B cell (primary cell): Measurements from ENCODE around the gene ABCA4. TPM values are rescaled to one million over a fixed set of nuclear protein-coding genes. Genes with fewer than 3 reads are reported as not detected.

Experiments
- ATAC-seq: fragments of 200-7000 bp; cut with Tn5 transposase; one replicate; pipeline ENCODE4 v1.10.0; 2021; ENCODE audit warnings: low read depth, mild to moderate bottlenecking, moderate number of reproducible peaks, moderate library complexity
- CTCF ChIA-PET: fragments of 350-600 bp; sonication (Branson Sonifier 250); formaldehyde crosslinking; loops from one replicate; lab custom pipeline; 2021; ENCODE audit warnings: antibody characterized with exemption, inconsistent platforms; lab: Charles Lee
- POLR2A ChIA-PET: fragments of 350-600 bp; sonication (Branson Sonifier 250); formaldehyde crosslinking; loops from one replicate; lab custom pipeline; 2021; ENCODE audit warnings: antibody characterized with exemption; lab: Charles Lee
- DNase-seq: peaks from one replicate; pipeline ENCODE4 v3.0.0; 2013
- H2AFZ ChIP-seq: 2 replicates; pipeline ENCODE4 v1.6.1; 2012; ENCODE audit warnings: mild to moderate bottlenecking, low read depth, low read length; ENCODE audit not compliant: insufficient read depth, poor library complexity, severe bottlenecking
- H3K27ac ChIP-seq, 2 donors: 1 replicate in 1 of 2; 2 replicates in 1 of 2; pipeline ENCODE4 v1.5.1; 2012 to 2013; ENCODE audit warnings: low read length in 2 of 2, mild to moderate bottlenecking in 2 of 2, moderate library complexity in 1 of 2
- H3K27me3 ChIP-seq, 4 experiments: fragments of 200-600 bp in 1 of 4; sonication (generic) in 1 of 4; replicated peaks in 1 of 4; 1 replicate in 2 of 4; 2 replicates in 2 of 4; pipeline versions ENCODE4 v1.6.1 to v1.7.0; 2013 to 2016; ENCODE audit warnings: low read length in 3 of 4, mild to moderate bottlenecking in 2 of 4, mixed read lengths in 1 of 4, moderate library complexity in 1 of 4; ENCODE audit not compliant: insufficient read depth in 4 of 4, control insufficient read depth in 3 of 4; ENCODE audit errors: control extremely low read depth in 1 of 4
- H3K36me3 ChIP-seq, 2 experiments: replicated peaks in 1 of 2; 1 replicate in 1 of 2; 2 replicates in 1 of 2; pipeline versions ENCODE4 v1.6.1 to v1.7.1; 2013; ENCODE audit warnings: low read length in 1 of 2; ENCODE audit not compliant: insufficient read depth in 2 of 2, control insufficient read depth in 1 of 2; ENCODE audit errors: control extremely low read depth in 1 of 2, extremely low read depth in 1 of 2
- H3K4me1 ChIP-seq, 2 donors: fragments of 200-600 bp in 1 of 2; sonication (generic) in 1 of 2; 1 replicate in 1 of 2; 2 replicates in 1 of 2; pipeline versions ENCODE4 v1.5.1 to v1.6.1; 2013 to 2017; ENCODE audit warnings: low read length in 2 of 2; ENCODE audit not compliant: control insufficient read depth in 2 of 2, insufficient read depth in 2 of 2
- H3K4me2 ChIP-seq: replicated peaks from 2 replicates; pipeline ENCODE3; 2012; ENCODE audit warnings: mild to moderate bottlenecking, low read depth, low read length; ENCODE audit not compliant: poor library complexity, severe bottlenecking
- H3K4me3 ChIP-seq, 5 experiments: fragments of 200-600 bp in 1 of 5; sonication (generic) in 1 of 5; 1 replicate in 3 of 5; 2 replicates in 2 of 5; pipeline versions ENCODE4 v1.5.1 to v1.7.0; 2011 to 2016; ENCODE audit warnings: low read length in 4 of 5, mild to moderate bottlenecking in 4 of 5, low read depth in 2 of 5, control low read depth in 1 of 5, moderate library complexity in 1 of 5; ENCODE audit not compliant: insufficient read depth in 1 of 5; ENCODE audit errors: control extremely low read depth in 1 of 5, extremely low read depth in 1 of 5
- H3K79me2 ChIP-seq: fragments of 200-600 bp; sonication (generic); one replicate; pipeline ENCODE4 v1.6.0; 2016; ENCODE audit warnings: low read length; ENCODE audit not compliant: control insufficient read depth, insufficient read depth
- H3K9ac ChIP-seq: fragments of 200-600 bp; sonication (generic); 2 replicates; pipeline ENCODE4 v1.6.1; 2017; ENCODE audit warnings: mild to moderate bottlenecking, low read length, moderate library complexity
- H3K9me3 ChIP-seq, 3 donors: one replicate each; pipeline versions ENCODE4 v1.6.1 to v1.7.1; 2013; ENCODE audit warnings: low read length in 2 of 3; ENCODE audit not compliant: control insufficient read depth in 2 of 3, insufficient read depth in 1 of 3; ENCODE audit errors: control extremely low read depth in 1 of 3
- H4K20me1 ChIP-seq: 2 replicates; pipeline ENCODE4 v1.6.0; 2012; ENCODE audit warnings: mild to moderate bottlenecking, low read length; ENCODE audit not compliant: insufficient read depth, control insufficient read depth, poor library complexity, severe bottlenecking
- H3K27ac Mint-ChIP-seq: one replicate; pipeline ENCODE4 v1.8.0; 2021; ENCODE audit warnings: mixed read lengths
- H3K27me3 Mint-ChIP-seq: one replicate; pipeline ENCODE4 v1.8.0; 2021; ENCODE audit warnings: mixed read lengths
- H3K4me1 Mint-ChIP-seq: one replicate; pipeline ENCODE4 v1.8.0; 2021; ENCODE audit warnings: mixed read lengths
- H3K4me3 Mint-ChIP-seq: one replicate; pipeline ENCODE4 v1.8.0; 2021; ENCODE audit warnings: mixed read lengths
- H3K9me3 Mint-ChIP-seq: one replicate; pipeline ENCODE4 v1.8.0; 2022; ENCODE audit warnings: mixed read lengths; ENCODE audit not compliant: insufficient read depth
- EZH2 ChIP-seq: IDR thresholded peaks from 2 replicates; pipeline ENCODE4 v1.6.1; 2012; ENCODE audit warnings: borderline replicate concordance, low read depth, mild to moderate bottlenecking, moderate library complexity, low read length; ENCODE audit not compliant: insufficient read depth, poor library complexity, severe bottlenecking
- WGBS: methylation state at CpG from one replicate; pipeline ENCODE4 v1.1.5; 2013; ENCODE audit warnings: missing lambda C conversion rate; ENCODE audit not compliant: insufficient coverage; 5-methylcytosine and 5-hydroxymethylcytosine counted together
- intact Hi-C: fragments of 100-400 bp; cut with micrococcal nuclease; formaldehyde crosslinking; loops from one replicate; pipeline ENCODE4 v1.10.0; 2022
- polyA plus RNA-seq: library from polyadenylated mRNA; depleted of rRNA; stranded (reverse); fragments of >200 nt; gene quantifications from 2 replicates; pipeline ENCODE4 v1.2.3, GENCODE V29; 2012
- total RNA-seq, 2 donors: library from RNA; stranded (reverse); fragments of 120-200 nt in 1 of 2; gene quantifications; 1 replicate in 1 of 2; 2 replicates in 1 of 2; pipeline versions ENCODE4 v1.2.3 to v1.2.4, GENCODE V29; 2013 to 2022
- TF ChIP-seq, protein P1 (sequence below): fragments of 200-600 bp; IDR thresholded peaks from one replicate; pipeline ENCODE4 v1.8.0; 2022; ENCODE audit warnings: antibody characterized with exemption, mild to moderate bottlenecking

ABCA4 gene
- total and polyA plus RNA-seq, 2 donors (not counting 1 experiment from before 2014, with no cell fraction given): not detected

DNA sequence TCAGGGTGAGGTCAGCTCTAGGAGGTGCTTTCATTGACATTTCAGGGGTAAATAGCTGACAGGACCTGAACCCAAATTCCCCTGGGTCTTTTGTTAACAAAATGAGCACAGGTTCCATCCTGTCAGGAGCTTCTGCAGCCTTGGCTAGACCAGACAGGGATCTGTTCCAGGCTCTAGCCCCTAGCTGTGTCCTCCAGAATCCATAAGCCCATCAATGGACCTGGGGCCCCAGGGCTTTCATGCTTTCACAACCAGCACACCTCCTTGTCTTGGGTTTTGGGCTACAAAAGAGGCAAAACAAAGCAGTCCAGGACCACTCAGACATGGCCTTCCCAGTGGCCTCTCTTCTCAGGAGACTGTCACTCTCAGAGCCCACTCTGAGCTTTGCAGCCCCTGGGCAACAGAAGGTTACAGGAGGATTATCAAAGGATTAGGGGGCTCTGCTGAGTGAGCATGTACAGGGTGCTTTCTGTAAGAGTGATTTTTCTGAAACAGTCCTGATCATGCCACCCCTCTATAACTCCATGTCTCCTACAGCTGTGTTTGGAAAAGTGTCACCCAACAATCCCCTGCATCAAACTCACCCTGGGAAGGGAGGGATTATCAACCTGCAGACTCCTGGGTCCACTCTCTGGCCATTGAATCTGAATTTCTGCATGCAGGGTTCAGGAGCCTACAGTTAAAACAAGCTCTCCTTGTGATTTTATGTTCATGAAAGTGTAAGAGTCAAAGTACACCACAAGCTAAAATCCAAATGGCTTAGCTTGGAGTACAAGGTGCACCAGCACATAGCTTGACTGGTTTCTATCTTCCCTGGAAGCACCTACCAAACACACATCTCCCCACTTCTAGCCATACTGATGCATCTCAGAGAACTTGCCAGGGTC lies 144.0 kb downstream of the ABCA4 start:
- no peak overlapping the region for H3K4me2 ChIP-seq
- H3K9ac ChIP-seq: no peak overlapping the region
- no peaks in the 10 kb centered on the region for H3K36me3 ChIP-seq
- H3K79me2 ChIP-seq: no peaks in the 10 kb centered on the region
- no peaks in the 10 kb centered on the region for H3K9me3 ChIP-seq
- H3K27ac ChIP-seq: no peak overlapping the region
- no peak overlapping the region for H2AFZ ChIP-seq
- ChIA-PET CTCF (no interaction called here), POLR2A (no interaction called here)
- no peaks in the 10 kb centered on the region for H3K27me3 ChIP-seq
- H4K20me1 ChIP-seq: no peaks in the 10 kb centered on the region
- TF ChIP-seq, protein P1, sequence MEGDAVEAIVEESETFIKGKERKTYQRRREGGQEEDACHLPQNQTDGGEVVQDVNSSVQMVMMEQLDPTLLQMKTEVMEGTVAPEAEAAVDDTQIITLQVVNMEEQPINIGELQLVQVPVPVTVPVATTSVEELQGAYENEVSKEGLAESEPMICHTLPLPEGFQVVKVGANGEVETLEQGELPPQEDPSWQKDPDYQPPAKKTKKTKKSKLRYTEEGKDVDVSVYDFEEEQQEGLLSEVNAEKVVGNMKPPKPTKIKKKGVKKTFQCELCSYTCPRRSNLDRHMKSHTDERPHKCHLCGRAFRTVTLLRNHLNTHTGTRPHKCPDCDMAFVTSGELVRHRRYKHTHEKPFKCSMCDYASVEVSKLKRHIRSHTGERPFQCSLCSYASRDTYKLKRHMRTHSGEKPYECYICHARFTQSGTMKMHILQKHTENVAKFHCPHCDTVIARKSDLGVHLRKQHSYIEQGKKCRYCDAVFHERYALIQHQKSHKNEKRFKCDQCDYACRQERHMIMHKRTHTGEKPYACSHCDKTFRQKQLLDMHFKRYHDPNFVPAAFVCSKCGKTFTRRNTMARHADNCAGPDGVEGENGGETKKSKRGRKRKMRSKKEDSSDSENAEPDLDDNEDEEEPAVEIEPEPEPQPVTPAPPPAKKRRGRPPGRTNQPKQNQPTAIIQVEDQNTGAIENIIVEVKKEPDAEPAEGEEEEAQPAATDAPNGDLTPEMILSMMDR: no peak
- TF ChIP-seq EZH2: no peak
- H3K4me1 ChIP-seq: no peaks in the 10 kb centered on the region
- H3K4me3 ChIP-seq: no peak overlapping the region
- intact Hi-C loops: no loop called here
- ATAC-seq: no peak
- H3K4me3 Mint-ChIP-seq: no peak overlapping the region
- DNase-seq: no peak
- H3K4me1 Mint-ChIP-seq: no peaks in the 10 kb centered on the region
- peaks cover 16% of the 10 kb centered on the region for H3K27me3 Mint-ChIP-seq
- no peak overlapping the region for H3K27ac Mint-ChIP-seq
- H3K9me3 Mint-ChIP-seq: no peaks in the 10 kb centered on the region

DNA sequence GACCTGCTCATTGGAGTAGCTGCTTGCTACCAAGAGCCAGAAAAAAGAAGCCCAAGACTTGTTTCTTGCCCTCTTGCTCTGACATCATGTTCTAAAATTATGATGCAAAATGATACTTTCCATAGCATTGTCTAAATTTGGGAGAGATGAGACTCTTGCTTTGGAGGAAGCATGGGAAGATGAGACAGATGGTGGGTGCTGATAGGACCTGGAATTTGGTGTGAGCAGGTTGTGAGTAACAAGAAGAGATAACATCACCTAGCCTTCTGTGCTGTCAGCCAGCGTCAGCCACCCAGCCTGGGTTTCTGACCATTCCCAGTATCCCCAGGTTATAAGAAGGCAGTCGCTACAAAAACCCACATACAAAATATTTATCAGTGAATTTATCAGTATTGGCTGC lies 144.7 kb downstream of the ABCA4 start:
- Histone ChIP-seq H3K9ac (no peak overlapping the region), H2AFZ (no peak overlapping the region), H3K4me2 (no peak overlapping the region), H4K20me1 (no peaks in the 10 kb centered on the region), H3K27ac (no peak overlapping the region), H3K4me3 (no peak overlapping the region), H3K9me3 (no peaks in the 10 kb centered on the region), H3K27me3 (no peaks in the 10 kb centered on the region), H3K4me1 (no peaks in the 10 kb centered on the region), H3K36me3 (no peaks in the 10 kb centered on the region), H3K79me2 (no peaks in the 10 kb centered on the region)
- no CpG with 5 or more reads among the region's 2 CpGs for WGBS
- intact Hi-C loops: no loop called here
- Mint-ChIP-seq H3K9me3 (no peaks in the 10 kb centered on the region), H3K4me3 (no peak overlapping the region), H3K4me1 (no peaks in the 10 kb centered on the region), H3K27me3 (peaks cover 20% of the 10 kb centered on the region), H3K27ac (no peak overlapping the region)
- no peak for DNase-seq
- ChIA-PET POLR2A (no interaction called here), CTCF (no interaction called here)
- TF ChIP-seq, protein P1: no peak
- no peak for TF ChIP-seq EZH2
- no peak for ATAC-seq
